OCI-LY1 (cell line): Measurements from ENCODE around the gene MTFR2.
A peak's percentile ranks its signal among the peaks of the same experiment; 100 is the strongest.

ENCODE experiments used
- H2AFZ ChIP-seq: fragments of 200-600 bp; sonication (generic), shearing (Covaris generic); 2 replicates; pipeline ENCODE4 v1.6.0; 2014; ENCODE audit warnings: antibody characterized with exemption, mild to moderate bottlenecking, low read length
- H3F3A ChIP-seq: fragments of 200-600 bp; sonication (generic), shearing (Covaris generic); 2 replicates; pipeline ENCODE4 v1.6.0; 2014; ENCODE audit warnings: mild to moderate bottlenecking, antibody characterized with exemption, low read length, moderate library complexity; ENCODE audit not compliant: insufficient read depth
- H3K27ac ChIP-seq: fragments of 200-600 bp; sonication (generic); 2 replicates; pipeline ENCODE4 v1.5.1; 2014; ENCODE audit warnings: low read length, mixed run types, mild to moderate bottlenecking, low read depth; ENCODE audit not compliant: poor library complexity, severe bottlenecking
- H3K27me3 ChIP-seq: fragments of 200-600 bp; sonication (generic); 2 replicates; pipeline ENCODE4 v1.6.0; 2014; ENCODE audit warnings: antibody characterized with exemption, mild to moderate bottlenecking, low read length, moderate library complexity; ENCODE audit not compliant: insufficient read depth
- H3K36me3 ChIP-seq: fragments of 200-600 bp; sonication (generic); 2 replicates; pipeline ENCODE4 v1.6.1; 2014; ENCODE audit warnings: mild to moderate bottlenecking, antibody characterized with exemption, low read length, moderate library complexity, mixed read lengths; ENCODE audit not compliant: insufficient read depth
- H3K4me1 ChIP-seq: fragments of 200-600 bp; sonication (generic); 2 replicates; pipeline ENCODE4 v1.5.1; 2014; ENCODE audit warnings: mild to moderate bottlenecking, low read length, moderate library complexity; ENCODE audit not compliant: insufficient read depth, severe bottlenecking
- H3K4me2 ChIP-seq: fragments of 200-600 bp; sonication (generic), shearing (Covaris generic); 2 replicates; pipeline ENCODE4 v1.6.1; 2014; ENCODE audit warnings: low read length
- H3K4me3 ChIP-seq: fragments of 200-600 bp; sonication (generic); 2 replicates; pipeline ENCODE4 v1.5.1; 2014; ENCODE audit warnings: low read length, low read depth, mild to moderate bottlenecking, mixed read lengths; ENCODE audit not compliant: poor library complexity, severe bottlenecking
- H3K79me2 ChIP-seq: fragments of 200-600 bp; shearing (Covaris generic); 2 replicates; pipeline ENCODE4 v1.6.1; 2016; ENCODE audit warnings: mixed run types, low read length, mixed read lengths; ENCODE audit not compliant: insufficient read depth
- H3K9ac ChIP-seq: fragments of 200-600 bp; sonication (generic), shearing (Covaris generic); 2 replicates; pipeline ENCODE4 v1.6.1; 2014; ENCODE audit warnings: mild to moderate bottlenecking, low read length, mixed read lengths
- H3K9me2 ChIP-seq: fragments of 200-600 bp; sonication (generic), shearing (Covaris generic); 2 replicates; pipeline ENCODE4 v1.6.1; 2014; ENCODE audit warnings: low read depth, mild to moderate bottlenecking, low read length, mixed read lengths
- H3K9me3 ChIP-seq: fragments of 200-600 bp; shearing (Covaris generic); 2 replicates; pipeline ENCODE4 v1.6.1; 2014; ENCODE audit warnings: low read length, mixed read lengths
- H4K20me1 ChIP-seq: fragments of 200-600 bp; sonication (generic), shearing (Covaris generic); 2 replicates; pipeline ENCODE4 v1.6.0; 2016; ENCODE audit warnings: mild to moderate bottlenecking, low read length; ENCODE audit not compliant: insufficient read depth
- EZH2 ChIP-seq: fragments of 200-600 bp; sonication (generic), shearing (Covaris generic); IDR thresholded peaks from 2 replicates; pipeline ENCODE4 v1.8.0; 2017; ENCODE audit warnings: borderline replicate concordance, mixed run types, mild to moderate bottlenecking, antibody characterized with exemption, low read length, moderate library complexity, mixed read lengths
- TF ChIP-seq, protein P1 (sequence below): fragments of 200-600 bp; sonication (generic), shearing (Covaris generic); IDR thresholded peaks from 2 replicates; pipeline ENCODE4 v1.5.1; 2017; ENCODE audit warnings: mild to moderate bottlenecking, antibody characterized with exemption, low read length, moderate library complexity, mixed read lengths

MTFR2 gene

DNA sequence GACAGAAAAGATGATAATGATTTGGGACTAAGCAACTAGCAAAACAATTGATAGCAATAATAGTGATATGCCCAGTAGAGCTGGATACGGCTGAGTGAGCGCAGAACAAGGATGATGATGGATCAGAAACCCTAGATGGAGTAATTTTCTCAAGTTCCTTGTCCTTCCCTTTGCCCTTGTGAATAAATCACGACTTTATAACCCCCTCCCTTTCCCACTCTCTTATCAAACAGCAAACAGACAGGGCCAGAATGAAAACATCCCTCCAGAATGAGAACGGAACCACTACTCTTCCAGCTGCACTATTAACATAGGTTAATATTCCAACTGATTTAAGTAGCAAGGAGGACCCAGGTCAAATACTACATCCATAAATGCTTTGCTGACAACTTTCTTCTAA is 1.3 kb upstream of the MTFR2 start:
- Histone ChIP-seq H3K9me2 (no peaks in the 10 kb centered on the region), H3K4me1 (peaks cover 20% of the 10 kb centered on the region), H4K20me1 (no peaks in the 10 kb centered on the region), H3K4me2 (peak overlapping the region; percentile 98), H3K27me3 (no peaks in the 10 kb centered on the region), H3K36me3 (peaks cover 27% of the 10 kb centered on the region), H2AFZ (no peak overlapping the region), H3K79me2 (no peaks in the 10 kb centered on the region; the same call in 1 of the 2 replicates), H3K9me3 (peaks cover 9% of the 10 kb centered on the region), H3K4me3 (peak overlapping the region; percentile 82), H3F3A (peaks cover 21% of the 10 kb centered on the region; the same call in 1 of the 2 replicates), H3K27ac (no peak overlapping the region), H3K9ac (no peak overlapping the region)
- no peak for TF ChIP-seq EZH2
- TF ChIP-seq, protein P1, sequence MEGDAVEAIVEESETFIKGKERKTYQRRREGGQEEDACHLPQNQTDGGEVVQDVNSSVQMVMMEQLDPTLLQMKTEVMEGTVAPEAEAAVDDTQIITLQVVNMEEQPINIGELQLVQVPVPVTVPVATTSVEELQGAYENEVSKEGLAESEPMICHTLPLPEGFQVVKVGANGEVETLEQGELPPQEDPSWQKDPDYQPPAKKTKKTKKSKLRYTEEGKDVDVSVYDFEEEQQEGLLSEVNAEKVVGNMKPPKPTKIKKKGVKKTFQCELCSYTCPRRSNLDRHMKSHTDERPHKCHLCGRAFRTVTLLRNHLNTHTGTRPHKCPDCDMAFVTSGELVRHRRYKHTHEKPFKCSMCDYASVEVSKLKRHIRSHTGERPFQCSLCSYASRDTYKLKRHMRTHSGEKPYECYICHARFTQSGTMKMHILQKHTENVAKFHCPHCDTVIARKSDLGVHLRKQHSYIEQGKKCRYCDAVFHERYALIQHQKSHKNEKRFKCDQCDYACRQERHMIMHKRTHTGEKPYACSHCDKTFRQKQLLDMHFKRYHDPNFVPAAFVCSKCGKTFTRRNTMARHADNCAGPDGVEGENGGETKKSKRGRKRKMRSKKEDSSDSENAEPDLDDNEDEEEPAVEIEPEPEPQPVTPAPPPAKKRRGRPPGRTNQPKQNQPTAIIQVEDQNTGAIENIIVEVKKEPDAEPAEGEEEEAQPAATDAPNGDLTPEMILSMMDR = no peak

- Histone ChIP-seq H3K36me3 (peaks cover 34% of the 10 kb centered on the region), H3K4me1 (peaks cover 20% of the 10 kb centered on the region), H3K9me3 (peaks cover 9% of the 10 kb centered on the region), H2AFZ (peak overlapping the region; percentile 26; the same call in 1 of the 2 replicates), H3K79me2 (no peaks in the 10 kb centered on the region; the same call in 1 of the 2 replicates), H3F3A (peaks cover 21% of the 10 kb centered on the region; the same call in 1 of the 2 replicates), H3K9ac (peak overlapping the region; percentile 73), H3K4me3 (peak overlapping the region; percentile 82), H3K4me2 (peak overlapping the region; percentile 98), H4K20me1 (no peaks in the 10 kb centered on the region), H3K9me2 (no peaks in the 10 kb centered on the region), H3K27ac (no peak overlapping the region), H3K27me3 (no peaks in the 10 kb centered on the region)
- no peak for TF ChIP-seq EZH2
- TF ChIP-seq, protein P1 = no peak
Measured at GRCh38 chr6:136250686-136251008, 536 bp upstream of the MTFR2 start.

DNA sequence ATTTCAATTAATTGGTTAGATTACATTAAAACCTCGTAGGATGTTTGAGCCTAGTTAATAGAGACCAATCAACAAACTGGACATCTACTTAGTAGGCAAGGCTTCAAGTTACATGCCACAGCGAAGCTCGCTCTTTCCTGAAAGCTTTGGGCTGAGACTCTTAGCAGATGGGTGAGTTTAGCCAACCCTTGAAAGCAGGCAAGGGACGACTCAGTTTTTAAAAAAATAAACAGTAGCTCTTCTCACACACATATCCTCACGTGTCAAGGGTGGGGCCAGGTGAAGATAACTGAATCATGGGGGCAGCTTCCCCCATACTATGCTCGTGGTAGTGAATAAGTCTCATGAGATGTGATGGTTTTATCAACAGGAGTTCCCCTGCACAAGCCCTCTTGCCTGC is 775 bp downstream of the MTFR2 start:
- H3K4me1 ChIP-seq = peaks cover 20% of the 10 kb centered on the region
- no peak overlapping the region for H2AFZ ChIP-seq
- H3K9me3 ChIP-seq = peaks cover 9% of the 10 kb centered on the region
- H3K9me2 ChIP-seq = no peaks in the 10 kb centered on the region
- peak overlapping the region; percentile 98 for H3K4me2 ChIP-seq
- H3K79me2 ChIP-seq = no peaks in the 10 kb centered on the region; the same call in 1 of the 2 replicates
- no peaks in the 10 kb centered on the region for H3K27me3 ChIP-seq
- H3K4me3 ChIP-seq = peak overlapping the region; percentile 82
- peak overlapping the region; percentile 66; the same call in 1 of the 2 replicates for H3K9ac ChIP-seq
- H3K36me3 ChIP-seq = peaks cover 47% of the 10 kb centered on the region
- TF ChIP-seq EZH2 = no peak
- TF ChIP-seq, protein P1 = no peak
- no peaks in the 10 kb centered on the region for H4K20me1 ChIP-seq
- H3K27ac ChIP-seq = no peak overlapping the region
- H3F3A ChIP-seq = peaks cover 20% of the 10 kb centered on the region; the same call in 1 of the 2 replicates
